Measurements from ENCODE around the gene COMT.

Gene COMT

DNA sequence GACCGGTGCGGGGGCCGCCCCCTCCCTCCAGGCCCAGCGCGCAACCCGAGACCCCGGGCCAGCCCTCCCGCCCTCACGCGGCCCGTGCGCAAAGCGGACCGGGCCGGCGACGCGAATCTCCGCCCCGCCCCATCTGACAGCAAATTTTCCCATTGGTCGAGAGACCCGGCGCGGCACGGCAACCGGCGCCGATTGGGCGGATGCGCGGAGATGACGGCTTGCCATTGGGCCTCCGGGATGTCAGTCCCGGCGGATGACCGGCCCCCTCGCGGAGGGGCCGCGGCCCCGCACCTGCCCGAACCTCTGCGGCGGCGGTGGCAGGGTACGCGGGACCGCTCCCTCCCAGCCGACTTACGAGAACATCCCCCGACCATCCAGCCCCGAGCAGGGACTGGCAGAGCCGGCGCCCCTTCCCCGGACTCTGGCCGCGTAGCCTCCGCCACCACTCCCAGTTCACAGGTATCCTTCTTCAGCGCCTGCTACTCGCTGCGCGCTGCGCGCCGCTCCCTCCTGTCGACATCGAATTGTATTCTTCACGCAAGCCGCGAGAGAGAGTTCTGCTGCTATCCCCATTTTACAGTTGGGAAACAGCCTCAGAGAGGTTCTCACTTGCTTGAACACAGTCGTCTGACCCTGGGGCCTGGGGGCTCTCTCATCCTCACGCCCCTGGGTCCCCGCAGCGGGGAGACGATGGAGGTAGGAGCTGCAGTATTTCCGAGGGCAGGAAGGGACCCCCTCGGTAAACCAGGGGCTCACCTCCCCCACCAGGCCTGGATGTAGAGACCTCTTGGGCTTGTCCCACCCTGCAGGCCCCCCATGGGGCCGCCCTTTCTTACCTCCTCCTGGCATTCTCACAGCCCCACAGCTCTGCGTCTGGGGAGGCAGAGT is 75.4 kb downstream of the COMT start, which contains the start of gene ARVCF:
ARVCF (minus strand) TSS at position 90 of the 888 bp plus-strand sequence. CDS start 26,029 bp downstream, outside the sequence.
- peak; percentile 67 for DNase-seq (ENCODE audit: low read depth)
- TF ChIP-seq, protein P1, sequence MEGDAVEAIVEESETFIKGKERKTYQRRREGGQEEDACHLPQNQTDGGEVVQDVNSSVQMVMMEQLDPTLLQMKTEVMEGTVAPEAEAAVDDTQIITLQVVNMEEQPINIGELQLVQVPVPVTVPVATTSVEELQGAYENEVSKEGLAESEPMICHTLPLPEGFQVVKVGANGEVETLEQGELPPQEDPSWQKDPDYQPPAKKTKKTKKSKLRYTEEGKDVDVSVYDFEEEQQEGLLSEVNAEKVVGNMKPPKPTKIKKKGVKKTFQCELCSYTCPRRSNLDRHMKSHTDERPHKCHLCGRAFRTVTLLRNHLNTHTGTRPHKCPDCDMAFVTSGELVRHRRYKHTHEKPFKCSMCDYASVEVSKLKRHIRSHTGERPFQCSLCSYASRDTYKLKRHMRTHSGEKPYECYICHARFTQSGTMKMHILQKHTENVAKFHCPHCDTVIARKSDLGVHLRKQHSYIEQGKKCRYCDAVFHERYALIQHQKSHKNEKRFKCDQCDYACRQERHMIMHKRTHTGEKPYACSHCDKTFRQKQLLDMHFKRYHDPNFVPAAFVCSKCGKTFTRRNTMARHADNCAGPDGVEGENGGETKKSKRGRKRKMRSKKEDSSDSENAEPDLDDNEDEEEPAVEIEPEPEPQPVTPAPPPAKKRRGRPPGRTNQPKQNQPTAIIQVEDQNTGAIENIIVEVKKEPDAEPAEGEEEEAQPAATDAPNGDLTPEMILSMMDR (IDR thresholded peaks at IDR 0.05; ENCODE audit: control insufficient read depth, extremely low read depth, insufficient read depth): no peak
- peak within 1 kb of the TSS; percentile 69 for H3K4me3 ChIP-seq (ENCODE audit: low read depth, low read length)

DNA sequence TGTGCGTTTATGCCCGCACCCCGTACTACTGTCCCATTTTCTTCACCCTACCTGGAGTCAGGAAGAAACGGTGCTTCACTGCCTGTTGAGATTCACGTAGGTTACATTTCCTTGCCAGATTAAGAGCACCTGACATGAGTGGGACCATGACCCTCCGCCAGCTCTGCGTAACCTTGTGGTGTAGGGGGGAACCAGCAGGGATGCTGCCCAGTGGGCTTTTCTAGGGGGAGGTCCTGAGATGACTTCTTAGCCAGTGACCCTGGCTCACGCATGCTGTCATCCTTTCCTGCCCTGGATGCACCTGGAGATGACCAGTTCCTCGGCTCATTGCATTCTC is 76.0 kb downstream of the COMT start:
- H3K4me3 ChIP-seq (ENCODE audit: low read depth, low read length): peak overlapping the region; percentile 69
- TF ChIP-seq, protein P1 (IDR thresholded peaks at IDR 0.05; ENCODE audit: control insufficient read depth, extremely low read depth, insufficient read depth): no peak
- DNase-seq (ENCODE audit: low read depth): no peak

DNA sequence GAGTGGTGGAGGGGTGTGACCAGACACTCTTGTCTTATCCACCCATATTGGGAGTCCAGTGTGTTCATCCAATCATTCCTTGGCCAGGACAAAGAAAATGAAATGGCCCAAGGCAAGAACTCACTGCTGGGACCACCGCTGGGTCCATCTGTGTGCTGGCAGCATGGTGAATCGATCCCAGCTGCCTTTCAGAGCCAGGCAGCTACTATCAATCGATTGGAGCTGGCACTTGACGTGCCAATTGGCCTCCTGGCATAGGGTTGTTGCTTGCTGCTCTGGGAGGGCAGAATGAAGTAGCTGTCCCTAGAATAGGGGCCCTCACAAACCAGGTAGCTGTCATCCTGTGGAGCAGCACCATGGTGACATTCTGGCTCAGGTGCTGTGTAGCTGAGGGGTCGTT is 76.4 kb downstream of the COMT start:
- DNase-seq (ENCODE audit: low read depth): no peak
- H3K4me3 ChIP-seq (ENCODE audit: low read depth, low read length): no peak overlapping the region
- TF ChIP-seq, protein P1 (IDR thresholded peaks at IDR 0.05; ENCODE audit: control insufficient read depth, extremely low read depth, insufficient read depth): no peak
